Measurements from ENCODE around the gene RIPOR1.

DNA sequence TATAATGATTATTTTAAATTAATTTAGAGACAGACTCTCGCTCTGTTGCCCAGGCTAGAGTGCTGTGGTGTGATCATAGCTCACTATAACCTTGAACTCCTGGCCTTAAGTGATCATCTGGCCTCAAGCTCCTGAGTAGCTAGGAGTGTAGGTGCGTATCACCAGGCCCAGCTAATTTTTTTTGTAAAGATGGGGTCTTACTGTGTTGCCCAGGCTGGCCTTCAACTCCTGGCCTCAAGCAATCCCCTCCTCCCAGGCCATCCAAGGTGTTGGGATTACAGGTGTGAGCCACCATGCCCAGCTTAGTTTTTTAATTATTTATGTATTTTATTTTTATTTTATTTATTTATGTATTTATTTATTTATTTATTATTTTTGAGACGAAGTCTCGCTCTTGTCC, 51.6 kb downstream of the RIPOR1 start:
- TF ChIP-seq POLR2A (IDR thresholded peaks at IDR 0.05; ENCODE audit: low read length) = no peak
- TF ChIP-seq GATA1 (IDR thresholded peaks at IDR 0.05; ENCODE audit: low read depth, low read length) = no peak
